Epithelial cell of esophagus (primary cell): ENCODE measurements around the gene SCAF4.

Experiments
- DNase-seq: peaks from one replicate; pipeline ENCODE4 v3.0.0; 2010; ENCODE audit warnings: low read depth
- H3K4me3 ChIP-seq: 2 replicates; pipeline ENCODE4 v1.5.1; 2011; ENCODE audit warnings: mild to moderate bottlenecking, low read length, control low read depth
- TF ChIP-seq, protein P1 (sequence below): IDR thresholded peaks from 2 replicates; pipeline ENCODE4 v1.5.1; 2011; ENCODE audit warnings: low read depth, mild to moderate bottlenecking, low read length, control low read depth, inconsistent platforms; ENCODE audit not compliant: insufficient read depth; ENCODE audit errors: missing control alignments

The SCAF4 gene

DNA sequence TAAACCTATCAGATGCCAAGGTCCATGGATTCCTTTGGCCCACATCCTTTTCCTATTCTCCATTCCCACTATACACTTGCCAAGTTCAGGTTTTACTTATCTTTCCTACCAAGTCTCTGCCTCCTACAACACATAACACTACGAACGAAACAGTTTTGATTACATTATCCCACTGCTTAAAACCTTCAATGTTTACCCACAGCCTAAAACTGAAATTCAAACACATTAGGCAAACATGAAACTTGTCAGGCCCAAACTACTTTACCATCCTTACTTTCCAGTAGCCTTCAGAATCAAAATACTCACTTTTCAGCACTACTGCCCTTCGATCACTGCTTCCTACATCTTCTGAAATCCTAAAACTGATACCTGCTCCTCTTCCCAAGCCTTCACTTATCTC is 3.0 kb downstream of the SCAF4 start:
- DNase-seq = no peak

GRCh38 chr21:31728191-31728590 is 3.7 kb downstream of the SCAF4 start:
- no peak overlapping the region for H3K4me3 ChIP-seq
- DNase-seq = no peak
- TF ChIP-seq, protein P1, sequence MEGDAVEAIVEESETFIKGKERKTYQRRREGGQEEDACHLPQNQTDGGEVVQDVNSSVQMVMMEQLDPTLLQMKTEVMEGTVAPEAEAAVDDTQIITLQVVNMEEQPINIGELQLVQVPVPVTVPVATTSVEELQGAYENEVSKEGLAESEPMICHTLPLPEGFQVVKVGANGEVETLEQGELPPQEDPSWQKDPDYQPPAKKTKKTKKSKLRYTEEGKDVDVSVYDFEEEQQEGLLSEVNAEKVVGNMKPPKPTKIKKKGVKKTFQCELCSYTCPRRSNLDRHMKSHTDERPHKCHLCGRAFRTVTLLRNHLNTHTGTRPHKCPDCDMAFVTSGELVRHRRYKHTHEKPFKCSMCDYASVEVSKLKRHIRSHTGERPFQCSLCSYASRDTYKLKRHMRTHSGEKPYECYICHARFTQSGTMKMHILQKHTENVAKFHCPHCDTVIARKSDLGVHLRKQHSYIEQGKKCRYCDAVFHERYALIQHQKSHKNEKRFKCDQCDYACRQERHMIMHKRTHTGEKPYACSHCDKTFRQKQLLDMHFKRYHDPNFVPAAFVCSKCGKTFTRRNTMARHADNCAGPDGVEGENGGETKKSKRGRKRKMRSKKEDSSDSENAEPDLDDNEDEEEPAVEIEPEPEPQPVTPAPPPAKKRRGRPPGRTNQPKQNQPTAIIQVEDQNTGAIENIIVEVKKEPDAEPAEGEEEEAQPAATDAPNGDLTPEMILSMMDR = no peak

More for the DNA sequence above, 3.0 kb downstream of the SCAF4 start:
- TF ChIP-seq, protein P1 = no peak
- H3K4me3 ChIP-seq = no peak overlapping the region

DNA sequence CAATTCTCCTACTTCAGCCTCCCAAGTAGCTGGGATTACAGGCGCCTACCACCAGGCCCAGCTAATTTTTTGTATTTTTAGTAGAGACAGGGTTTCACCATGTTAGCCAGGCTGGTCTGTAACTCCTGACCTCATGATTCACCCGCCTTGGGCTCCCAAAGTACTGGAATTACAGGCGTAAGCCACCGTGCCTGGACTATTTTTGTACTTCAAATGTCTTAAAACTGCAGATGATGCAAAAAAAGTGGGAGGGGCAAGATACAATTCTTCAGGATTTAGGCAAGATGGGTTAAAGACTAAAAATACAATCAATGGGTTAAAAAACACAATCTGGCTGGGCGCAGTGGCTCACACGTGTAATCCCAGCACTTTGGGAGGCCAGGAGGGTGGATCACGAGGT is 4.7 kb downstream of the SCAF4 start:
- no peak for DNase-seq
- H3K4me3 ChIP-seq = no peak overlapping the region
- TF ChIP-seq, protein P1 = no peak

GRCh38 chr21:31726407-31726806 is 5.5 kb downstream of the SCAF4 start:
- no peak overlapping the region for H3K4me3 ChIP-seq
- no peak for DNase-seq
- TF ChIP-seq, protein P1 = no peak

DNA sequence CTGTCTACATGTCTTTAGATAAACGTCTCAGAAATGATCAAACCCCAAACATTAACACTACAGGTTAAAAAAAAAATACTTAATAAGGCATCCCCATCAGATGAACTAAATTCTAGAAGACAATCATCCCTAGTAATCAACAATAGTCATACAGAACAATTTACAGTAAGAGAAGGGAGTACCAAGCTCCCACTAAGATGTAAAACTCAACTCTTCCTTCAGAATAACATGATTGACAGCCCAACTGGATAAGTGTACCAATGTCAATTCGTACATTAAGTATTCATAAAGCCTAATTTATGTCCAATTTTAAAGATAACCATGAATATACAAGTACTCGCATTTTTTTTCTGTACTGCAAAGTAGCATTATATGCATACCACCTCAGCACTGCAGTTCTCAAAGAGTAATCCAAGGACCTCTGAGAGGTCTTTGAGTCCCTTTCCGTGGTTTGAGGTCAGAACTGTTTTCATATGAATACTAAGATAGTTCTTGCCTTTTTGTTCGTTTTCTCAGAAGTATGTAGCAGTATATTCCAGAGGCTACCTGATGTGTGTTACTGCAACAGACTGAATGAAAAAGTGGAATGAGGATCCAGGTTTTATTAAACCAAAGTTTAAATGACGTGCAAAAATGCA is 6.6 kb downstream of the SCAF4 start:
- no peak overlapping the region for H3K4me3 ChIP-seq
- TF ChIP-seq, protein P1 = no peak
- DNase-seq = no peak

- TF ChIP-seq, protein P1 = no peak
- H3K4me3 ChIP-seq = no peak overlapping the region
Measured at GRCh38 chr21:31724552-31724951, 7.4 kb downstream of the SCAF4 start.

DNA sequence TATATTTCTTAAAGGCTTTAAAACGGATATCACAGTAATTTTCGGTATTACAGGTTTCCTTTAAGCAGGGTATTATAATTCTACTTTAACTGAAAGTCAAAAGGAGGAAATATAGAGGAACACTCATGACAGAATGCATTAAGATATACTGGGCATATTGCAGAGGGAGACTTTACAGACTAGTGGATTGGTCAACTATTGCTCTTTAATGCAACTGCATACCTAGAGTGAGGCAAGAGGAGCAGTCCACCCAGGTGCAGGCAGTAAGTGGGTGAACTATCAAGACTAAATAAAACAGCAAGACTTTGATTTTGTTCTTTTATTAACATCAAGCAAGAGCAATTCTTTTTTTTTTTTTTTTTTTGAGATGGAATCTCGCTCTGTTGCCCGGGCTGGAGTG is 10.5 kb downstream of the SCAF4 start:
- no peak for DNase-seq
- TF ChIP-seq, protein P1 = no peak

More at GRCh38 chr21:31724552-31724951, 7.4 kb downstream of the SCAF4 start:
- no peak for DNase-seq

More for the DNA sequence above, 10.5 kb downstream of the SCAF4 start:
- no peak overlapping the region for H3K4me3 ChIP-seq
